HT-29 (cell line): ENCODE results near the gene CFAP53. TPM values are rescaled to one million over a fixed set of nuclear protein-coding genes. Genes with fewer than 3 reads are reported as not detected.

Experiments used
- DNase-seq: peaks from one replicate; pipeline ENCODE4 v3.0.0-alpha.2; 2015; ENCODE audit warnings: low spot score
- total RNA-seq: library from RNA; depleted of rRNA; stranded (reverse); fragments of >200 nt; shearing (Covaris generic); gene quantifications from 2 replicates; pipeline ENCODE4 v1.2.3, GENCODE V29; 2014

Gene CFAP53
- total RNA-seq, 1 experiment from 2014 or later: not detected

DNA sequence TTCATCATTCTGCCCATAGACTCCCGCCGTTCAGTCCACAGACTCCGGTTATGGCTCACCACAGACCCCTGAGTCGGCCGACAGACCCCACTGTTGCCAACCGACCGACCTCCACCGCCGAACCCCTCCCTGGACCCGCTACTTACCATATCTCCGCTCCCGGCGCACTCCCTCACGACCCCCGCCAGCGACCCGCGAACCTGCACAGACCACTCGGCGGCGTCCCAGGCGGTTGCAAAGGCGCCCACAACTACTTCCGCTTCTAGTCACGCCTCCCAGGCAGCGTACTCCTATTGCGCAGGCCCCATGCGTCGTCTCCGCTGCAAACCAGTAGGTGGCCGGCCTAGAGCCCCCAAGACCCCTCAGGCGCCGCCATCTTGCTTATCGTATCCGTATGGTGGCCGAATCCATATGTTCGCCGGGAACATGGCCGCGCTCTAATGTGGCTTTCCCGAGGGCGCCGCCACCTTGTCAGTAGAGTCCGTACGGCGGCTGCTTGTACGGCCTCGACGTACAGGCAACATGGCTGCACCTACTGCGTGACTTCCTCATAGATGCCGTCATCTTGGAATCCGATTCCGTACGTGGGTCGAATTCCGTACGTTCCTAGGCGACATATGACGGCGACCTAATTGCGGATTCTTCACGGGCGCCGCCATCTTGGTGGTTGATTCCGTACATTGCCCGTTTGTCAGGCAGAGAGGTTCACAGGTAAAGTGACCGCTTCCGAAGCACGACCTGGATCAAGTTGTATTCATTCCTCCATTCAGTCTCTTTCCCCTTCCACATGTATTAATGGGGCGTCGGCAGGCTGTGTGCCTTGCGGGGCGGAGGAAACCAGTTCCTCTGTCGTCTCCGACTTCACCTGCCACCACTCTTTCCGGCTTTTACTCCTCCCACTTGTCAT, 21.4 kb upstream of the CFAP53 start, which contains the start of gene CXXC1:
Gene CXXC1 (minus strand): TSS at position 252 of the 907 bp plus-strand sequence. CDS start 103 bp downstream, at position 149.
- peak; percentile 94 for DNase-seq

DNA sequence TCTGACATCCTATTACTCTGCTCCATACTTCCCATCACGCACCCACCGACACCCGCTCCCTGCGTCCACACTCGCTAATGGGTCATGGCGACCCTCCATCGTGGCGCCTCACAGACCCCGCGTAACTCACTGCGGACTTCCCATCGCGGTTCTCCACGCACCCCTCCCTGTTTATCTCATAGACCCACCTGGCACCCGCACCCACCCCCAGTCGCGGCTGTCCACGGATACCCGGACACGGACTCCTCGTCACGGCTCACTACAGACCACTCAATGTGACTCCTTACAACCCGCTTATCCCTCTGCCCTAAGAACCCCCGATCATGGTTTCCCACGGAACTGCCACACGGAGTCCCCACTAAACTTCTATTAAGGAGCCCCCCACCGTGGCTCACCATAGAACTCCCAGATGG, 20.7 kb upstream of the CFAP53 start:
- DNase-seq: no peak

DNA sequence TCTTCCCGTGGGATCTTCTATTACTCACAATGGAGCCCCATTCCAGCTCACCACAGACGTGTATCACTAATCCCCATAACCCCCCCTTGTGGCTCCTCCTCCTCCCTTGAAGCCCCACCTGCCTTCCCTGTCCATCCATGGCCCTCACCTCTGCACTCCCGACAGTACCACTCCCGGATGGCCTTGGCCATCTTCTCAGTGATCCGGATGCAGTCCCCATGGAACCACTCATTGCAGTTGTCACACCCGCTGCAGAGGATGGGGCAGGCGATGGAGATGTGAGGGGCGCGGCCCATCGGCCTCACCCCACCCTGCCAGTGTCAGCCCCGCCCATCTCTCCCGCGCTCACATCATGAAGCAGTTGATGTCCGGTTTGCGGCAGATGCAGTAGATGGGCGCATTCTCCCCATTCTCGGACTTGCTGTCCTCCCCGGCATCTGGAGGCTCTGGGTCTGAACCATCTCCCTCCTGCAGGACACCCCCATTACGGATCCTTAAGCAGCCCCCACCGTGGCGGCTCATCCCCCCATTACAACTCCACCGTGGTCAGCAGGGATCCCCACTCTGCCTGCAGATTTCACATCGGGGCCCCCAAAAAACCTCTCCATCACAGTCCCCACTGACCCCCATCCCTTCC, 20.2 kb upstream of the CFAP53 start:
- DNase-seq: peak; percentile 5

DNA sequence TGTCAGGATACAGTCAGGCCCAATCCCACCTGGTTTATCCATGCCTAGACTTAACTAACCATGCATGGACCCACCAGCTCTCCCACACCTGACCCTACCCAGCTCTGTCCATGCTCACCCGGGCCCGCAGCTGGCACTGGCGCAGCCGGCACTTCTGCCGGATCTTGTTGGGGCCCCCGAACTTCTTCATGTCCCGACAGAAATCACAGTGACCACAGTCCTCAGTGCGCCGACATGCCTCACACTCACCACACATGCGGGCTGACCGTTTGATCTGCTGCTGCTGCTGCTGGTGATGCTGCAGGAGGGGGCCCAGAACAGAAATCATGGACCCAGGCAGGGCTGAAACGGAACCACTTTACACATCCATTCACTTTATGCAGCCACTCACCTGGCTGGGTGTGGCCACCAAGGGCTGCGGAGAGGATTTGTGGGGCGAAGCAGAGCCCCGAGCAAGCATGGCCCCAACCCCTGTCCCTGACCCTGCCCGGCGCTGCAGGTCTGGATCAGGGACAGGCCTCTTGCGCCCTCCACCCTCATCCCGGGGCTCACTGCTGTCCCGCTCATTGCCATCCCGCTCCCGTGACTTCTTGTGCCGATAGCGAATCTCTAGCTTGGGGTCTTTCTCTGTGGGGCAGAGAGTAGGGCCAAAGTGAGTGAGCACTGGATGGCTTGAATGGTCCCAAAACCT, 19.5 kb upstream of the CFAP53 start:
- no peak for DNase-seq

DNA sequence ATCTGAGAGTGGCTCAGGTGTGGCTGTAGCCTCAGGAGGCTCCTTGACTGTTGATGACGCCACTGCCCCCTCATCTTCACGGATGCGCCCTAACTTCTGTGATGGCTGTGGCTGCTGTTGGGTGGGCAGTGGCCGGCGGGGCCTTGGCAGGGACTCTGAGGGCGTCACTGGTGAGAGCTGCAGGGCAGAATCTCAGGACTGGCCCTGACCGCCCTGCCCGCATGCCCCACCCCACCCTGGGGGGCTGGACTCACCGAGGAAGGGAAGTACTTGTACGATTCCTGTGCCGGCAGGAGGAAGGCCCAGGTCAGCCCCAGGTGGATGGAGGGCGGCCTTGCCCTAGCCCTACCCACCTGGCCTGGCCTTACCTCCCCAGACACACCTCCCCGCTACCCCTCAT, 18.8 kb upstream of the CFAP53 start:
- DNase-seq: no peak

DNA sequence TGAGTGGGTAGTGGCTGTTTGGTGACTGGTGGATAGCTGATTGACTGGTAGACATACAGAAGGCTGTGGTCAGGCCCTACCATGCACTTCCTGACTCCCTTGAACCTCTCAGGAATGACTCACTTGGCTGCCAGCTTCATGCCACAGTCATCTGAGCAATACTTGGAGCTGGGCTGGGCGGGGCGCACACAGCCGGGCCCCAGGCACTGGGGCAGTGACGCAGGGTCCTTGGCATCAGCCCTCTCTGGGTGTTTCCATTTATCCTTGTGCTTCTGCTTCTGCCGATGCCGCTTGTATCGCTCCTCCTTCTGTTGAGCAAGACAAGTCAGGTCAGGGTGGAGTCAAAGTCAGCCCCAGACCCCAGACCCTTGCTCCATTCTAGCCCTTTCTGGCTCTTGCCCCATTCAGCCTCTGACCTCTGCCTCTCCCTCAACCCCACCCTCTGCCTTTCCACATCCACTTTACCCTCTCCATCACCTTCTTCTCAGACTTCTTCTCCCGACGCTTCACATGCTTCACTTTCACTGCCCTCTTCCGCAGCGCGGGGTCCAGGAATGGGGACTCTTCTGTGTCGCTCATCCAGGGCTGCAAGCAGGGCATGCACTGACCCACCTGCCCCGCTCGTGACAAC, 18.1 kb upstream of the CFAP53 start:
- no peak for DNase-seq

DNA sequence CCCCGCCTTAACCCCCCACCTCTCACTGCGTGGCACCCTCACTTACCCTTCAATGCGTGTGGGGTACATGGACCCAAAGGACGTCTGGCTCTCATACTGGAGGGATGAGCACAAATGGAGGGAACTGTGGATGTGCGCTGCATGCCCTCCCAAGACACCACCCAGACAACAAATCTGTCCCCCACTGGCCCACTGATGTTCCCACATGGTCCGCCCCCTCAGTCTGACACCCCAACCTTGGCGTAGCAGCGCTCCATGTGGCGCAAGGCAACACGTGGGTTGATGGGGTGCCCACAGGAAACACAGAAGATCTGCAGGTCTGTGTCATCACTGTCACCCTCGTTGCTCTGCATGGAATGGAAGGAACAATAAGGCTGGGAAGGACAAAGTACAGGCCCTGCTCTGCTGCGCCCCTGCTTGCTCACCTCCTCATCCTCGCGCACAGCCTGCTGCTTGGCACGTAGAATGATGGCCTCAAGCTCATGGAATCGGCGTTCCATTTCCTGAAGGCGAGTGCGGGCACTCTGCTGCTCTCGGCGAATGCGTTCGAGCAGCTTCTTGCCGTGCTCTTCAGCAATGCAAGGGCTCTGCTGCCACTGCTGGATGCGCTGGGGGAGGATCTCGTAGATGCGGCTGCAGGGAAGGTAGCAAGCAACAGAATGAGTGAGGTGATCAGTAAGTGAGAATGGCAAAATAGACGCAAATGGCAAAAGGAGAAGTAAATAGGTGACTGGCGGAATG, 17.3 kb upstream of the CFAP53 start:
- DNase-seq: no peak

DNA sequence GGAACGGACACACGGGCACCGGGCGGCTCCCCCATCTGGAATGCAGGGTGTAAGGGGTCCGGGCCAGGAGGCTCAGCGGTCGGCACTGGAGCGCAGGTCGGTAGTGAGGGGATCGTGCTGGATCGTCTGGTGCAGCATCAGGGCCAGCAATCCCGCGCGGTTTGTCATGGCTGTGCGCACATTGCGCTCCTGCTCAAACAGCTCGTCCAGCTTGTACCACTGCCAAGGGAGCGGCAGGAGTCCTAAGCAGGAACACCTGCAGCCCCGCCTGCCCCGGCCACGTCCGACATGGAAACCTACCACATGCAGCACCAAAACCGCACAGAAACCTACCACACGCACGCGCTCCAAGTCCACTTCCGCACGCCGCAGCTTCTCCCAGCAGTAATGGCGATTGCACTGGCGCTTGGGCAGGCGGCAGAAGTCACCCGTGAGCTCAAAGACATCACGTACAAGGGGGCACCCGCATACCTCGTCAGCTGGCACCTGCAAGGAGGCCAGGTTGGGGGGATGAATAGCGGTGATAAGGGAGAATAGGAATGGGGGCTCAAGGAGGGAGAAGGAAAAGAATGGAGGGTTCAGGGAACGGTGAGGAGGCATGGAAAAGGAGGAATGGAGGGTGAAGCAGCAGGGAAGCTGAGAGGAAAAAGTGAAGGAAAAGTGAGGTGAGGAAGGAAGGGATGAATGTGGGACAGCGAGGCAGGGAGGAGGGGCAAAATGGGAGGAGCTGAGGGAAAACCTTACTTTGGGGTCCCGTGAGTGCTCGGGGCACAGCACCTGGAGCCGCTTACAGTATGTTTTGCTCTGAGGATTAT, 16.4 kb upstream of the CFAP53 start:
- no peak for DNase-seq

DNA sequence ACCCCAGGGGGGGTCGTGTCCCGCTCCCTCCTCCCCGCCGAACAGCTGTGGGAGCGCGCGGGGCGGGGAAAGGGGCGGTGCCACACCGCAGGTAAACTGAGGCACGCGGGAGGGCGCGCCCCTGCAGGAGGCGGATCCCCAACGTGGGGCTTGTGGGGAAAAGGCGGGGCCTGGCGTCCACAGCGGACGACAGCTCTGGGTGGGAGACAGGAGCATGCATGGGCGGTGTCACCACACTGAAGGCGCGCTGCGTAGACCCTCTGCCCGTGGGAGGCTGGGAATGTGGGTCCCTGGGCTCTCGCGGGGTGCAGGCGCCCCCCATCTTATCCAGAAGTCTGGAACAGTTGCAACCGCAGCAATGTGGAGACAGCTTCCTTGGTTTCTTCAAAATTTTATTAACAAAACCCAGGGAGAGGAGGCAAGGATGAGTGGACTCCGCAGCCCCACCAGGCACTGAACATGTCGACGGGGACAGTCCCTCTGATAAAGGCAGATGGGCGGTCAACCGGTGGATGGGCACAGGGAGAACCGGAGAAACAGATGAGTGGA, 15.8 kb upstream of the CFAP53 start:
- DNase-seq: no peak

DNA sequence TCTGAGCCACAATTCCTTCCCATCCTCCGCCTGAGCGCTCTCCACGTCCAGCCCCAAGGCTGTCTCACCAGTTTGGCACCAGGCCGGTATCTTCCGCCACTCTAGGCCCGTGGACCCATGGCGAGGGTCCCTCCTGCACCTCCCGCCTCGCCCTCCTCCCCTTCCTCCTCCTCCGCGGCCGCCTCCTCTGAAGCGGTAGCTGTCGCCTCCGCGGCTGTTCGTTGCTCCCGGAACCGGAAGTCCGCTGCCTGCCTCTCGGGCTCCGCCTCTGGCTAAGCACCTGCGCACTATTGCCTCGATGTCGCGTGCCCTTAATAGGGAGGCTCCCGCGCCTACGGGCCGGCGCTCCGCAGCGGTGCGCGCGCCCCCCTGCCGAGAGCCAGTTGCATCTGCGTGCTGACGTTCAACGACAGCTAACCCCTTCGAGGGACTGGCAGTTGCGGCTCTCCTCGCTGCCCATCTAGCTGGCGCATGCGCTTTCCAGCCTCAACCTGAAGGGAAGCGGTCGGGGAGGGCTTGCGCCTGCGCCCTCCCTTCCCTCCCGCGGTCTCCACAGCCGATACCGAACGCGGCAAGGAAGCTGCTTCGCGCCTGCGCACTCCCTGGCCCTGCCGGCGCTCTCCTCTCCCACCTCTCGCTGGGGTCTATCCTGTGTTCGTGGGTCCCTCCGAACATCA, 15.1 kb upstream of the CFAP53 start, which contains the start of gene MBD1:
Gene MBD1 (minus strand): TSS at position 229 of the 677 bp plus-strand sequence. CDS start 1,531 bp downstream, outside the sequence.
- peak; percentile 93 for DNase-seq

DNA sequence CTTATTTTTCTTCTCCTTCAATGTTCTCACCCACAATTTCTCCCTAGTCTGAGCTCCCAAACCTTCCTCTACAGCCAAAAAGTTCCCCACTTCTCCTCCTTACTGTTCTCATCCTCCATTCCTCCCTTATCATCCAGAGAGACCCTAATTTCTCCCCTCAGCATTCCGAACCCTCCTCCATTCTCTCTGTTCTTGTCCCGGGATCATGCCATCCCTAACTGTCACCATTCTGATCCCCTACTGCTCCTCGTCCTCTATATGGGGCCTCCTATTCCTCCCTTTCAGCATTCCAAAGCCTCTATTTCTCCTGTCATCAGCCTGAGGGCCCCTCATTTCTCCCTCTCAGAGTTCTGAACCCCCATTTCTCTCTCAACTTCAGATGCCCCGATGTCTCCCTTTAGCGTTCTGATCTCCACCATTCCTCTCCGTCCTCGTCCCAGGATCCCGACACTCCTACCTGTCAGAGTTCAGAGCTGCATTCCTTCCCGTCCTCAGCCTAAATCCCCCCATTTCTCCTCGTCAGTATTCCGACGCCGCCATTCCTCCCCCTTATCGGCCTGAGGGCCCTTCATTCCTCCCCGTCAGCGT, 14.5 kb upstream of the CFAP53 start:
- peak; percentile 3 for DNase-seq

DNA sequence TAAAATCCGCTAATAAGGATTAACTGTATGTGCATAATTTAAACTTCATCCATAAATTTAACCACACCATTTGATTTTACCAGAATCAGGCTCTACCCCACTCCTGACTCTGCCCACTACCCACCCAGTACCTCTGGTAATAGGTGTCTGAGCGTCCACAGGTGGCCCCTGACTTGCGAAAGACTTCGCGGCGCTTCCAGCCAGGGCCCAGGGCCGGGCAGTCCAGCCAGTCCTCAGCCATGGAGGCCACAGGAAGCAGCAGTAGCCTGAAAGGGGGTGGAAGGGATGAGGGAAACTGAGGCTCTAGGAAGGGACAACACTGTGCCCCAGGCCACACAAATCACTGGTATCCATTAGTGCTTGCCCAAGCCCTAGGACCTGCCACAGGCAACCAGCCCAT, 13.5 kb upstream of the CFAP53 start:
- DNase-seq: no peak

DNA sequence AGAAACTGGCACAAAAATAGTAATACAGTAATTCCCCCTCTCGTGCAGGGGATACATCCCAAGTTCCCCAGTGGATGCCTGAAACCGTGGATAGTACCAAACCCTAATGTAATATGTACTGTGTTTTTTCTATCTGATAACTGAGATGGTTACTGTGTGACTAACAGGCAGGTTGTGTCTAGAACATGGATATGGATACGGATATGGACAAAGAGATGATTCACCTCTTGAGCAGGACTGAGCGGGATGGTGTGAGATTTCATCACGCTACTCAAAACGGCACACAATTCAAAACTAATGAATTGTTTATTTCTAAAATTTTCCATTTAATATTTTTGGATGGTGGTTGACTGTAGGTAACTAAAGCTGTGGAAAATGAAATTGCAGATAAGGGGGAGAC, 11.6 kb upstream of the CFAP53 start:
- no peak for DNase-seq

DNA sequence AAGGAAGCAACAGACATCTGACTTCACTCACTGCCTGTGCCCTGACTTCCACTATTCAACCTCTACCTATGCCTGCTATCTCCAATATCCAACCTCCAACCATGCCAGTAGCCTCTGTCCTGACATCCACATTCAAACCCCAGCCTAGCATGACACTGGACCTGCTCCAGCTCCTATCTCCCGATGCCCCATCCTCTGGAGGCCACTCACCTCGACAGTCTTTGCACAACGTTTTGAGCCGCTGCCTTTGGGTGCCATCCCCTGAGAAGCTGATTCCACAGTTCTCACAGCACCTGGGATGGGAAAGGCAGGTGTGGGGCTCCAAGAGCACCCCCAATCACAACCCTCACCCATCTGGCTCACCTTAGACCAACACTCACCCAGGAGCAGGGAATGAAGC, 10.2 kb upstream of the CFAP53 start:
- DNase-seq: no peak

DNA sequence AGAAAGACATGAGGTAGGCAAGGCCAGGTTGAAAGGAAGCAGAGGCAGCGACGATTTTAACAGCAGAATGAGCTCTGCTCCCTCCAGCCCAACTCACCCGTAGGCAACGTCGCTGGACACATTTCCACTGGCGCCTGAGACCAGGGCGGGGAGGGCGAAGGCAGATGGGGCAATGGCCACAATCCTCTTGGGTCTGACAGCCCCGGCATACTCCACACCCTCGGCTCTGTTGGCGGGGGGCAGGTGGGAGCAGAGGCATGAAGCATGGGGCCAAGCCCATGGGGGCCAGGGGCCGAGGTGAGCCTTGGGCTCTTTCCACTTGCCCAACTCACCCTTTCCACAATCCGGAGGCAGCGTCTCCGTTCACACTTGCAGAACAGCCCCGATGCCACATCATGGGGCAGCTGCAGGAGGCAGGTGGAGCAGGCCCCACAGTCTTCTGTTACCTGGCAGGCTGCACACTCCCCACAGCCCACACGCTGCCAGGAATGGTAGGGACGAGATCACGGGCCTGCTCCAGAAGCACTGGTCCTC, 9.3 kb upstream of the CFAP53 start:
- no peak for DNase-seq

DNA sequence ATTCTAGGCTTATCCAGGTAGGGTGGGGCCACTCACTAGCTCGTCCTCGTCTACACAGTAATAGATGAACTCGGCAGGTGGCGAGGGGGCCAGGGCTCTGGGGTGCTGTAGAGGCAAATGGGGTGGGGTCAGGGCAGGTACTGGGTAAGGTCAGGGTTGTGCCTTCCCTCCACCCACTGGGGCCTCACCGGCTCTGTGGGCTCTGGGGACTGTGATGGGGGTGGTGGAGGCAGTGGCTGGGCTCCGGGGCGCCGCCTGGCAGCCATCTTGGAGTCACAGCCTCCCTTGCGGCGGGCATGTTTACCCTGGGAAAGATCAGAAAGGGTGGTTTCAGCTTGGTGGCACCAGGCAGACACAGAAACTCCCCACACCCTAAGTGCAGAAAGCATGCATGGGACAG, 8.6 kb upstream of the CFAP53 start:
- no peak for DNase-seq

DNA sequence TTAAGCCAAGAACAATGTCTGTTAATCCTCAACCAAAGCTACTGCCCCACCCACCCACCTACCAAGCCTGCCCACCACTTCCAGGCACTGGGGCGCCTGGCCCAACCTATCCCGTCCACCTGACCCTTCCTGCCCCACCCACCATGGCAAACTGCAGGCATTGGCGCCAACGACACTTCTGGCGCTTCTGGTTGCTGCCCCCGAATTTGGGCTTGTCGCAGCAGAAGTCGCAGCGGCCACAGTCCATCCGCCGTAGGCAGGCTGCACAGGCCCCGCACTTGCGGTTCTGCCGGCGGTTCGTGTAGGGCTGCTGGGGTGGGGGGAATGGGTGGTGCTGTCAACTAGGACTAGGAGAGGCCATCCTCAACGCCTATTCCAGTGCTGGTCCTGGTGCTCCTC, 7.7 kb upstream of the CFAP53 start:
- DNase-seq: no peak

DNA sequence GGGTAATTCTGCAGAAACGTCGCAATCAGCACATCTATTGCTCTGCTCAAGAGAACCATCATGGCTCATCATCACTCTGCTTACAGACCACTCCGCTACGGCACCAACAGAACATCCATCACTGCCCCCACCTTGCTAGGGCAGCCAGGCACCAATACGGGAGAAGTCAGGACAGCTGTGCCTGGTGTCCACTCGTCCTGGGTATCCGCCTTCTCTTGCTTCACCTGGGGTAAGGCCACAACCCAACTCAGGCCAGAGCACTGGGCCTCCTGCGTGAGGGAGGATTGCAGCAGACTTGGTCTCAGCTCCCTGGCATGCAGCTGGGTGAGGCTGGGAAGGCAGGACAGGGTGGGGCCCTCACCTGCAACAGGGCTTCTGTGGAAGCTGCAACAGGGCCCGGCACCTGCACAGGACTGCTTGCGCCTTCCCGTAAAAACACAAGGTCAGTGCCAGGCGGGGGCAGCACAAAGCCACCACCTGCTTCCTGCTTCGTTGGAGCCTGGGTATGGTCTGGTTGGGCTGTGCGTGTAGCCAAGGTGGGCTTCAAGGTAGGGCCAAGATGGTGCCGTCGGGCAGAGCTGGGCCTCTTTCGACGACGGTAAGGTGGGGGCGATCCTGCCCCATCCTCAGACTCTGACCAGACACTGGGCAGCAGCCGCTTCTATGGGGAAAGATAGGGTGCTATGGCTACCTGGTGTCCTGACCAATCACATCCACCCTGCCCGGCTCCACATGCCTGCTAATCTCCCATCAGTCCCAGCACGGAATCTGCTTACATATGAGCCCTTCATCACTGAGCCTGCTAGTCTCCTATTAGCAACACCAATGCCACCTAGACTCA, 7.1 kb upstream of the CFAP53 start:
- no peak for DNase-seq
